Smooth muscle cell (in vitro differentiated cells): ENCODE results near the gene GRIP1. TPM values are rescaled to one million over a fixed set of nuclear protein-coding genes. Genes with fewer than 3 reads are reported as not detected.

Source experiments
- DNase-seq: peaks from one replicate; lab custom pipeline; 2025; ENCODE audit not compliant: unreplicated experiment; lab: John Stamatoyannopoulos, UW
- H2AFZ ChIP-seq: fragments of 200-600 bp; sonication (generic); 2 replicates; pipeline ENCODE4 v1.6.0; 2016; ENCODE audit warnings: antibody characterized with exemption, low read depth, mild to moderate bottlenecking
- H3F3A ChIP-seq: fragments of 200-600 bp; sonication (generic); 2 replicates; pipeline ENCODE4 v1.6.0; 2017; ENCODE audit warnings: antibody characterized with exemption, low read depth
- H3K27ac ChIP-seq: fragments of 200-600 bp; sonication (generic); 2 replicates; pipeline ENCODE4 v1.5.1; 2016; ENCODE audit warnings: low read depth, mild to moderate bottlenecking
- H3K27me3 ChIP-seq: fragments of 200-600 bp; sonication (generic); 2 replicates; pipeline ENCODE4 v1.6.1; 2016; ENCODE audit warnings: low read depth, mild to moderate bottlenecking
- H3K36me3 ChIP-seq: fragments of 200-600 bp; sonication (generic); 2 replicates; pipeline ENCODE4 v1.5.1; 2016; ENCODE audit warnings: low read depth
- H3K4me1 ChIP-seq: fragments of 200-600 bp; sonication (generic); 2 replicates; pipeline ENCODE4 v1.5.1; 2016; ENCODE audit warnings: low read depth
- H3K4me2 ChIP-seq: fragments of 200-600 bp; sonication (generic); 2 replicates; pipeline ENCODE4 v1.6.0; 2016; ENCODE audit warnings: mild to moderate bottlenecking
- H3K4me3 ChIP-seq: fragments of 200-600 bp; sonication (generic); 2 replicates; pipeline ENCODE4 v1.5.1; 2016; ENCODE audit warnings: mild to moderate bottlenecking
- H3K79me2 ChIP-seq: fragments of 200-600 bp; sonication (generic); 2 replicates; pipeline ENCODE4 v1.6.0; 2016; ENCODE audit warnings: low read depth, mild to moderate bottlenecking
- H3K9ac ChIP-seq: fragments of 200-600 bp; sonication (generic); 2 replicates; pipeline ENCODE4 v1.6.0; 2016; ENCODE audit warnings: low read depth
- H3K9me3 ChIP-seq: fragments of 200-600 bp; sonication (generic); replicated peaks from 2 replicates; pipeline ENCODE4 v1.5.1; 2016; ENCODE audit warnings: low read depth
- H4K20me1 ChIP-seq: fragments of 200-600 bp; sonication (generic); 2 replicates; pipeline ENCODE4 v1.6.0; 2016; ENCODE audit warnings: low read depth
- WGBS: methylation state at CpG from one replicate; pipeline ENCODE4 v1.1.7; 2016; ENCODE audit warnings: low lambda C conversion rate; 5-methylcytosine and 5-hydroxymethylcytosine counted together
- polyA plus RNA-seq: library from polyadenylated mRNA; unstranded; fragments of >200 nt; fragmentation: Nextera tagmentation; extraction: Ambion mirVana; gene quantifications from 2 replicates; pipeline ENCODE4 v1.2.1, GENCODE V29; 2016
- total RNA-seq: library from RNA; depleted of rRNA; stranded (reverse); fragments of >200 nt; gene quantifications from 2 replicates; pipeline ENCODE4 v1.2.3, GENCODE V29; 2014
- TF ChIP-seq, protein P1 (sequence below): fragments of 200-600 bp; sonication (generic); IDR thresholded peaks from 2 replicates; pipeline ENCODE4 v1.5.1; 2017; ENCODE audit warnings: borderline replicate concordance, mild to moderate bottlenecking, antibody characterized with exemption; ENCODE audit not compliant: insufficient read depth, poor library complexity, severe bottlenecking

GRIP1 gene
- total and polyA plus RNA-seq, 2 experiments from 2014 or later: 4.0 to 5.9 TPM

DNA sequence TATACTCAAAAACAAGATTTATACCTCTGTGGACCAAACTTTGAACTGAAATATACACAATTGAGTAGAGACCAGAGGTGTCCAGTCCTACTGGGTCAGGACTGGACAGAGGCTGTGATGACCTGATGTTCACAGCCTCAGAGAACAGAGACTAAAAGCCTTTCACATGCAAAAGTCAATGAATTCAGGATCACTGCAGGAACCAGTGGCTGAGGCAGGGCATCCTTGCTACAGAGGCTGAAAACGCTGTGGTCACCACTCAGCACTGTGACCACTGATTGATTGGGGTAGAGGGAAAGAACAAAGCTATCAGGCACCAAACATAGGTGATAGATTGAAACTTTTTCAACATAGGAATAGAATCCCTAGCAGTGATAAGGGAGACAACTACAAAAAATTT is 25.1 kb downstream of the GRIP1 start:
- H3K27me3 ChIP-seq: no peaks in the 10 kb centered on the region
- no peaks in the 10 kb centered on the region for H3K79me2 ChIP-seq
- no peak overlapping the region for H3K4me3 ChIP-seq
- H4K20me1 ChIP-seq: no peaks in the 10 kb centered on the region
- H3K36me3 ChIP-seq: no peaks in the 10 kb centered on the region
- H3K27ac ChIP-seq: no peak overlapping the region
- H3K4me2 ChIP-seq: no peak overlapping the region
- H3F3A ChIP-seq: no peaks in the 10 kb centered on the region
- H2AFZ ChIP-seq: no peak overlapping the region
- peaks cover 5% of the 10 kb centered on the region for H3K4me1 ChIP-seq
- TF ChIP-seq, protein P1, sequence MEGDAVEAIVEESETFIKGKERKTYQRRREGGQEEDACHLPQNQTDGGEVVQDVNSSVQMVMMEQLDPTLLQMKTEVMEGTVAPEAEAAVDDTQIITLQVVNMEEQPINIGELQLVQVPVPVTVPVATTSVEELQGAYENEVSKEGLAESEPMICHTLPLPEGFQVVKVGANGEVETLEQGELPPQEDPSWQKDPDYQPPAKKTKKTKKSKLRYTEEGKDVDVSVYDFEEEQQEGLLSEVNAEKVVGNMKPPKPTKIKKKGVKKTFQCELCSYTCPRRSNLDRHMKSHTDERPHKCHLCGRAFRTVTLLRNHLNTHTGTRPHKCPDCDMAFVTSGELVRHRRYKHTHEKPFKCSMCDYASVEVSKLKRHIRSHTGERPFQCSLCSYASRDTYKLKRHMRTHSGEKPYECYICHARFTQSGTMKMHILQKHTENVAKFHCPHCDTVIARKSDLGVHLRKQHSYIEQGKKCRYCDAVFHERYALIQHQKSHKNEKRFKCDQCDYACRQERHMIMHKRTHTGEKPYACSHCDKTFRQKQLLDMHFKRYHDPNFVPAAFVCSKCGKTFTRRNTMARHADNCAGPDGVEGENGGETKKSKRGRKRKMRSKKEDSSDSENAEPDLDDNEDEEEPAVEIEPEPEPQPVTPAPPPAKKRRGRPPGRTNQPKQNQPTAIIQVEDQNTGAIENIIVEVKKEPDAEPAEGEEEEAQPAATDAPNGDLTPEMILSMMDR: no peak
- no peak for DNase-seq
- H3K9ac ChIP-seq: no peak overlapping the region
- no peaks in the 10 kb centered on the region for H3K9me3 ChIP-seq
- 41% methylated on average over 1 of the region's 1 CpG for WGBS

DNA sequence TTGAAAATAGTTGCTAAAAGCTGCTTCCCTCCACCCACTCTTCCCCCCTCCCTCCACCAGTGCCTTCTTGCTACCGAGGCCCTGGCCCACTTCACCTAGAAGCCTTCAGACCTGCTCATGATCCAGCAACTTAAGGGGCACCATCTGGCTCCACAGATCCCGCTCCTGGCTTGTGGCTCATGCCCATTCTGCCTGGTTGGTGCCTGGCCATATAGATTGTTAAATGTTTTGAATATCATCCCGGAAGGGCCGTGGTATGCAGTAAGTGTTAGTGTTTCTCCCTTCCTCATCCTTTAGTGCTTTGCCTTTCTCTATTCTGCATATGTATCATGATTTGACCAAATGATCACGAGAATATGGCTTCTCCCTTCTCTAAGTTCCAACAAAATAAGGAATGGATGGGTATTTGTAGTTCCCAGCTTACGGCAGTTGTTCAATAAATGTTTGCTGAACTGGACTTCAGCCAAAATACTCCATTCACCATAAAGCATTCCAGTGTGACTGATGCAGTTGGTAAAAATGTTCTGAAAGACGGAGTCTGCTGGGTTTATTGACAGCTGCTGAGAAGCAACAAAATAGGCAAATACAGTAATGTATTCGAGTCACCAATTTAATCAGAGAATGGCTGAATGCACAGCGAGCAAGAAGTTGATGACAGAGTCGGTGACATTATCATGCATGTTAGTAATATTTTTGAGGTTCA is 30.7 kb downstream of the GRIP1 start:
- Histone ChIP-seq H3K27ac (peak overlapping the region; percentile 85), H3K4me1 (peaks cover 5% of the 10 kb centered on the region), H3F3A (peaks cover 6% of the 10 kb centered on the region), H4K20me1 (no peaks in the 10 kb centered on the region), H2AFZ (no peak overlapping the region), H3K36me3 (no peaks in the 10 kb centered on the region), H3K4me2 (peak overlapping the region; percentile 63), H3K27me3 (no peaks in the 10 kb centered on the region), H3K4me3 (no peak overlapping the region), H3K9me3 (no peaks in the 10 kb centered on the region), H3K9ac (no peak overlapping the region), H3K79me2 (no peaks in the 10 kb centered on the region)
- DNase-seq: no peak
- WGBS: 87% methylated on average over 10 of the region's 10 CpGs
- TF ChIP-seq, protein P1: no peak

DNA sequence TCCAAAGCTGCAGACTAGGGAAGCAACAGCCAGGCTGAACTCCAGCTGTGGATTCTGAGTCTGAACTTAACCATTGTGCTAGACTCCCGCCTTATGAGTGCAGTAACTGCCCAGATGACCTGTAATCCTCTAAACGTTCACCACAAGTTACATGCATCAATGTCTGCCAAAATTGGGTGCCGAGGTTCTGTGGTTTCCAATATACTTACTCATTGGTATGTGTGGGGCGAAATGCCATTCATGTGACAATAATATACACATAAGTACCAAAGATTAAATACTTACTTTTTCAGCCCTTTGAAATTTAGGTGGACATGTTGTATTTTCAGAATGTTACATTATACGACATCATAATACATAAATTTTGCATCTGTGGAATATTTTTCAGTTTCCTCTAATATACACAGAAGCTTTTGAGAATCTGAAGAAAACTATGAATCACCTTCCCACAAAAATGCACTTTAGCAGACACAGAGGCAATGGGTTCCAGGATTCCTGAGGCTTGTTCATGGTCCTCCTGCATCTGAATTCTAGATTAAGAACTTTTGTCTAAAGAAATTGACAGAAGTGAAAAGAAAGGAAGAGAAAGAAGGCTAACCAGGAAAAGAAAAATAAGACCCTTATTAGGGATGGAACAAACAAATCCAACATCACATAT is 31.7 kb downstream of the GRIP1 start:
- Histone ChIP-seq H3K4me1 (peaks cover 5% of the 10 kb centered on the region), H3K4me2 (peak overlapping the region; percentile 63), H3K9ac (no peak overlapping the region), H3K4me3 (no peak overlapping the region), H3F3A (peaks cover 6% of the 10 kb centered on the region), H3K27ac (peak overlapping the region; percentile 85), H3K27me3 (no peaks in the 10 kb centered on the region), H3K9me3 (no peaks in the 10 kb centered on the region), H4K20me1 (no peaks in the 10 kb centered on the region), H2AFZ (no peak overlapping the region), H3K79me2 (no peaks in the 10 kb centered on the region), H3K36me3 (no peaks in the 10 kb centered on the region)
- WGBS: 35% methylated on average over 5 of the region's 5 CpGs
- TF ChIP-seq, protein P1: no peak
- no peak for DNase-seq

DNA sequence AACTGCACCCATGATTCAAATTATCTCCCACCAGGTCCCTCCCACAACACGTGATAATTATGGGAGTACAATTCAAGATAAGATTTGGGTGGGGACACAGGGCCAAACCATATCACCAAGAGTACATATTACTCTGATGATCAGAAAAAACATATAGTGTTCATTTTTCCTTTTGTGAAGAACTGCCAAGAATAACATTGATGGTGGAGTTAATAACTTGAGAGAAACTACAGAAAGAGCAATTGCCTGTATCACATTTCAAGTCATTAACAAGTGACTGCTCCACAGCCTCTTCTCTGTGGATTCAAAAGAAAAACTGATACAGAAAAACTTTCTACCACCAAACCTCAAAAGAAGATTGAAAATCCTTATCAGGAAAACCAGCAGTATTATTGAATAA is 34.7 kb downstream of the GRIP1 start:
- H3K4me2 ChIP-seq: no peak overlapping the region
- no peaks in the 10 kb centered on the region for H3K36me3 ChIP-seq
- H3K9ac ChIP-seq: no peak overlapping the region
- H3K79me2 ChIP-seq: no peaks in the 10 kb centered on the region
- H3K27ac ChIP-seq: no peak overlapping the region
- WGBS: 86% methylated on average over 1 of the region's 1 CpG
- H3K27me3 ChIP-seq: no peaks in the 10 kb centered on the region
- H2AFZ ChIP-seq: no peak overlapping the region
- no peak for DNase-seq
- no peaks in the 10 kb centered on the region for H3K9me3 ChIP-seq
- peaks cover 2% of the 10 kb centered on the region for H3K4me1 ChIP-seq
- no peaks in the 10 kb centered on the region for H4K20me1 ChIP-seq
- TF ChIP-seq, protein P1: no peak
- no peak overlapping the region for H3K4me3 ChIP-seq
- peaks cover 6% of the 10 kb centered on the region for H3F3A ChIP-seq
